Neural crest cell (in vitro differentiated cells): ENCODE measurements around the gene ENTPD5. TPM values are rescaled to one million over a fixed set of nuclear protein-coding genes. Genes with fewer than 3 reads are reported as not detected.

Experiments
- DNase-seq: peaks from one replicate; pipeline ENCODE4 v3.0.0; 2021; ENCODE audit warnings: low read depth, mixed read lengths, low spot score
- H3K27ac Mint-ChIP-seq: one replicate; pipeline ENCODE4 v1.8.0; 2021; ENCODE audit warnings: mild to moderate bottlenecking, mixed read lengths; ENCODE audit not compliant: unreplicated experiment
- H3K27me3 Mint-ChIP-seq: 2 replicates; pipeline ENCODE4 v1.8.0; 2021; ENCODE audit warnings: low read depth, mild to moderate bottlenecking, mixed read lengths
- H3K36me3 Mint-ChIP-seq: 2 replicates; pipeline ENCODE4 v1.8.0; 2021; ENCODE audit warnings: low read depth, mild to moderate bottlenecking, mixed read lengths
- H3K4me1 Mint-ChIP-seq: 2 replicates; pipeline ENCODE4 v1.8.0; 2021; ENCODE audit warnings: mixed read lengths
- H3K4me3 Mint-ChIP-seq: one replicate; pipeline ENCODE4 v1.8.0; 2021; ENCODE audit warnings: mild to moderate bottlenecking, mixed read lengths
- H3K9me3 Mint-ChIP-seq: 2 replicates; pipeline ENCODE4 v1.8.0; 2021; ENCODE audit warnings: mixed read lengths
- CTCF ChIP-seq: fragments of 200-600 bp; sonication (generic); conservative IDR thresholded peaks from 2 replicates; pipeline ENCODE4 v1.5.0; 2021; ENCODE audit warnings: antibody characterized with exemption, mild to moderate bottlenecking
- total RNA-seq: library from RNA; stranded (reverse); gene quantifications from 2 replicates; pipeline ENCODE4 v1.2.1, GENCODE V29; 2021

Gene ENTPD5
- total RNA-seq, 1 donor from 2014 or later: 9.5 TPM

DNA sequence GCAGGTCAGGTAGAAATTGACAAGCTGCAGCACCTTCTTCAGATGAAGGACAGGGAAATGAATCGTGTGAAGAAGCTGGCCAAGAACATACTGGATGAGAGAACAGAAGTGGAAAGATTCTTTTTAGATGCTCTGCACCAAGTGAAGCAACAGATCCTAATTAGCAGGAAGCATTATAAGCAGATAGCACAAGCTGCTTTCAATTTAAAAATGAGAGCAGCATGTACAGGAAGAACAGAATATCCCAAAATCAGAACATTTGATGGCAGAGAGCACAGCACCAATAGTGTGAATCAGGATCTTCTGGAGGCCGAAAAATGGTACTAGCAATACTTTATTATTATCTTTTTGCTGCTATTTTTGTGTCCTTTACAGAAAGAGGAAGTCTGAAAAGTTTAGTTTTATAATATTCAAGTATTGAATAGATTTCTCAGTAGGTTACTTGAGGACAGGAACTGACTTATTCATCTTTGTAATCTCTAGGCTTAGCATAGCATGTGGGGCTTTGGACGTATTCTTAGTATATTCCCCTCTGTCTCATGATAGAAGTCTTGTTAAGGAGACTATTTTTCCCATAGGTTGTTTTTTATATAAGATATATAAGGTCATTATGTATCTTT, 30.9 kb upstream of the ENTPD5 start:
- DNase-seq: no peak
- no peak overlapping the region for H3K27ac Mint-ChIP-seq
- no peaks in the 10 kb centered on the region for H3K4me1 Mint-ChIP-seq
- H3K36me3 Mint-ChIP-seq: no peaks in the 10 kb centered on the region
- no peaks in the 10 kb centered on the region for H3K9me3 Mint-ChIP-seq
- no peak overlapping the region for H3K4me3 Mint-ChIP-seq
- H3K27me3 Mint-ChIP-seq: no peaks in the 10 kb centered on the region
- no peak for TF ChIP-seq CTCF

GRCh38 chr14:74048281-74048680, 29.2 kb upstream of the ENTPD5 start:
- no peak for TF ChIP-seq CTCF
- Mint-ChIP-seq H3K9me3 (no peaks in the 10 kb centered on the region), H3K27ac (no peak overlapping the region), H3K27me3 (no peaks in the 10 kb centered on the region), H3K4me1 (no peaks in the 10 kb centered on the region), H3K4me3 (no peak overlapping the region), H3K36me3 (no peaks in the 10 kb centered on the region)
- DNase-seq: no peak

- TF ChIP-seq CTCF: no peak
- Mint-ChIP-seq H3K27me3 (no peaks in the 10 kb centered on the region), H3K27ac (no peak overlapping the region)
Observed at GRCh38 chr14:74045522-74045921, 26.4 kb upstream of the ENTPD5 start.

GRCh38 chr14:74042296-74042695, 23.2 kb upstream of the ENTPD5 start:
- H3K27me3 Mint-ChIP-seq: no peaks in the 10 kb centered on the region
- DNase-seq: no peak
- H3K36me3 Mint-ChIP-seq: no peaks in the 10 kb centered on the region
- no peak overlapping the region for H3K27ac Mint-ChIP-seq
- H3K4me1 Mint-ChIP-seq: no peaks in the 10 kb centered on the region
- H3K9me3 Mint-ChIP-seq: no peaks in the 10 kb centered on the region
- H3K4me3 Mint-ChIP-seq: no peak overlapping the region
- TF ChIP-seq CTCF: no peak

More at GRCh38 chr14:74045522-74045921, 26.4 kb upstream of the ENTPD5 start:
- no peaks in the 10 kb centered on the region for H3K36me3 Mint-ChIP-seq
- H3K9me3 Mint-ChIP-seq: no peaks in the 10 kb centered on the region
- H3K4me1 Mint-ChIP-seq: no peaks in the 10 kb centered on the region
- no peak overlapping the region for H3K4me3 Mint-ChIP-seq
- DNase-seq: no peak

DNA sequence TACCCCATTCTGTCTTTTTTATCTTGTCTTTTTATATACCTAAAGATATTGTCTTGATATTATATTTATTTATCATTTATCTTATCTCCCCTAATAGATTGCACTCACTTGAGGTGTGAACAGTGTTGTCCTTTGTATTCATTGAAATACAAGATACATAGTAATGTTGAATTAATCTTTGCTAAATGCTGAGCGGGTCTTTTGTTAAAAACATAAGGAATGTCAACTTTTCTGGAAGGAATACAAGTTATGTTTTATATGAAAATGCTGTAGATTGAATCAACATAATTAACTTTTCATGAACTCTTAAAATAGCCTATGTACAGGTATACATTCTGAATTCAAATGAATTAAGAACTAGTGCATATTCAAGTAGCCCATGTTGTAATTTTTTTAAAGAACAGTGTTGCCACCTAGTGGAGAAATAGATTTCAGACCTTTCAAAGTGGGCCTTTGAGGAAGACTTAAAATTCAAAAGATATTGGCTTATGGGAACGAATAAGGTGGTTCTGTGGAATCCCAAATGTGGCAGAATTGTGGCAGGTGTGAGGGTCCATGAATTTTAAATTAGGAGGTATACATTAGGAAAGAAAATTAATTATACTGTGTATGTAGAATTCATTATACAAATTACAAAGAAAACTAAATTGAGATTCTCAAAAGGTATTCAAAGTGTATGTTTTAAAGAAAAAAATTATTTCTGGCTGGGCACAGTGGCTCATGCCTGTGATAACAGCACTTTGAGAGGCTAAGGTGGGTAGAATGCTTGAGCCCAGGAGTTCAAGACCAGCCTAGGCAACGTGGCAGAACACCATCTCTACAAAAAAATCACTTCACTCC, 19.2 kb upstream of the ENTPD5 start:
- no peaks in the 10 kb centered on the region for H3K9me3 Mint-ChIP-seq
- DNase-seq: no peak
- H3K4me3 Mint-ChIP-seq: no peak overlapping the region
- peak; percentile 85 for TF ChIP-seq CTCF
- no peaks in the 10 kb centered on the region for H3K27me3 Mint-ChIP-seq
- H3K27ac Mint-ChIP-seq: no peak overlapping the region
- no peaks in the 10 kb centered on the region for H3K4me1 Mint-ChIP-seq
- no peaks in the 10 kb centered on the region for H3K36me3 Mint-ChIP-seq
